ENCODE measurements around the gene CIAPIN1. TPM values are rescaled to one million over a fixed set of nuclear protein-coding genes. Genes with fewer than 3 reads are reported as not detected.

The CIAPIN1 gene
- total and polyA plus RNA-seq, 2 of the 8 experiments (the other 6 are each of a cell fraction or from before 2014, with no cell fraction given), result 76.8 to 83.6 TPM

DNA sequence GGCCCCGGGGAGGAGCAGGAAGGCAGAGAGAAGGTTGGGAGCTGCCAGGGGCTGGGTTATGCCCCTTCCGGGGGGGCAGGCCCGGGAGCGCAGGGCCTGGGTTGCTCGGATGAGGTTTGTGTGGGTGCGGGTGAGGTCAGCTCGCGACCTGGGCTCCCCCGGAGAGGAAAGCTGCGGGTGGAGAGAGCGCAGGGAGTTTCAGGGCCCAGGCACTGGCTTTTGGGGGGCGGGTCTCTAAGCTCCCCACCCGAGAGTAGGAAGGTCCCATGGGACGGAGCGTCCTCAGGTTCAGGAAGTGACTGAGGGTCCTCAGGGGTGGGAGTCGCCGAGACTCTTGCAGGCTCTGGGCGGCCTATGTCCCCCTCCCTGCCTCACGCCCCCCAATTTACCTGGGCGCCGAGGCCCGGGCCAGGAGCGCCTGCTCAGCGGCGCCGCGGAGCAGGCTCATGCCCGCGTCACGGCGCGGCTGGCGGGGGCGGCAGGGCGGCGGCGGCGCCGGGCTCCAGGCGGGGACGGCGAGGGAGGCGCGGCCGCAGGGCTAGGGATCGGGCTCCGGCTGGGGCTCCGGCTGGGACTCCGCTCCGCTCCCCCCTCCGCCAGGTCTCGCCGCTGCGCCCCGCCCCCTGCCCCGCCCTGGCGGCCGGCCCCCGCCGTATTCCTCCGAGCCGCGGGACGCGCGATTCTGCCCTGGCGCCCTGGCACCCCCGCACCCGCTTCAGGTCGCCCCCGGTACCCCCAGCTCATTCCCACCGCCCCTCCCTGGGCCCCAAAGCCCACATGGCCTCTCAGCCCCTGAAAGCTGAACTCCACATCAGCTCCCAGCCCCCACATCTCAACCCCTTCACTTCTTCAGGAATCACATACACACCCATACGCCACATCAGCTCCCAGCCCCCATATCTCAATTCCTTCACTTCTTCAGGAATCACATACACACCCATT is 39.0 kb upstream of the CIAPIN1 start, which contains the start of gene DOK4 (continued):
- TF ChIP-seq, protein P1, sequence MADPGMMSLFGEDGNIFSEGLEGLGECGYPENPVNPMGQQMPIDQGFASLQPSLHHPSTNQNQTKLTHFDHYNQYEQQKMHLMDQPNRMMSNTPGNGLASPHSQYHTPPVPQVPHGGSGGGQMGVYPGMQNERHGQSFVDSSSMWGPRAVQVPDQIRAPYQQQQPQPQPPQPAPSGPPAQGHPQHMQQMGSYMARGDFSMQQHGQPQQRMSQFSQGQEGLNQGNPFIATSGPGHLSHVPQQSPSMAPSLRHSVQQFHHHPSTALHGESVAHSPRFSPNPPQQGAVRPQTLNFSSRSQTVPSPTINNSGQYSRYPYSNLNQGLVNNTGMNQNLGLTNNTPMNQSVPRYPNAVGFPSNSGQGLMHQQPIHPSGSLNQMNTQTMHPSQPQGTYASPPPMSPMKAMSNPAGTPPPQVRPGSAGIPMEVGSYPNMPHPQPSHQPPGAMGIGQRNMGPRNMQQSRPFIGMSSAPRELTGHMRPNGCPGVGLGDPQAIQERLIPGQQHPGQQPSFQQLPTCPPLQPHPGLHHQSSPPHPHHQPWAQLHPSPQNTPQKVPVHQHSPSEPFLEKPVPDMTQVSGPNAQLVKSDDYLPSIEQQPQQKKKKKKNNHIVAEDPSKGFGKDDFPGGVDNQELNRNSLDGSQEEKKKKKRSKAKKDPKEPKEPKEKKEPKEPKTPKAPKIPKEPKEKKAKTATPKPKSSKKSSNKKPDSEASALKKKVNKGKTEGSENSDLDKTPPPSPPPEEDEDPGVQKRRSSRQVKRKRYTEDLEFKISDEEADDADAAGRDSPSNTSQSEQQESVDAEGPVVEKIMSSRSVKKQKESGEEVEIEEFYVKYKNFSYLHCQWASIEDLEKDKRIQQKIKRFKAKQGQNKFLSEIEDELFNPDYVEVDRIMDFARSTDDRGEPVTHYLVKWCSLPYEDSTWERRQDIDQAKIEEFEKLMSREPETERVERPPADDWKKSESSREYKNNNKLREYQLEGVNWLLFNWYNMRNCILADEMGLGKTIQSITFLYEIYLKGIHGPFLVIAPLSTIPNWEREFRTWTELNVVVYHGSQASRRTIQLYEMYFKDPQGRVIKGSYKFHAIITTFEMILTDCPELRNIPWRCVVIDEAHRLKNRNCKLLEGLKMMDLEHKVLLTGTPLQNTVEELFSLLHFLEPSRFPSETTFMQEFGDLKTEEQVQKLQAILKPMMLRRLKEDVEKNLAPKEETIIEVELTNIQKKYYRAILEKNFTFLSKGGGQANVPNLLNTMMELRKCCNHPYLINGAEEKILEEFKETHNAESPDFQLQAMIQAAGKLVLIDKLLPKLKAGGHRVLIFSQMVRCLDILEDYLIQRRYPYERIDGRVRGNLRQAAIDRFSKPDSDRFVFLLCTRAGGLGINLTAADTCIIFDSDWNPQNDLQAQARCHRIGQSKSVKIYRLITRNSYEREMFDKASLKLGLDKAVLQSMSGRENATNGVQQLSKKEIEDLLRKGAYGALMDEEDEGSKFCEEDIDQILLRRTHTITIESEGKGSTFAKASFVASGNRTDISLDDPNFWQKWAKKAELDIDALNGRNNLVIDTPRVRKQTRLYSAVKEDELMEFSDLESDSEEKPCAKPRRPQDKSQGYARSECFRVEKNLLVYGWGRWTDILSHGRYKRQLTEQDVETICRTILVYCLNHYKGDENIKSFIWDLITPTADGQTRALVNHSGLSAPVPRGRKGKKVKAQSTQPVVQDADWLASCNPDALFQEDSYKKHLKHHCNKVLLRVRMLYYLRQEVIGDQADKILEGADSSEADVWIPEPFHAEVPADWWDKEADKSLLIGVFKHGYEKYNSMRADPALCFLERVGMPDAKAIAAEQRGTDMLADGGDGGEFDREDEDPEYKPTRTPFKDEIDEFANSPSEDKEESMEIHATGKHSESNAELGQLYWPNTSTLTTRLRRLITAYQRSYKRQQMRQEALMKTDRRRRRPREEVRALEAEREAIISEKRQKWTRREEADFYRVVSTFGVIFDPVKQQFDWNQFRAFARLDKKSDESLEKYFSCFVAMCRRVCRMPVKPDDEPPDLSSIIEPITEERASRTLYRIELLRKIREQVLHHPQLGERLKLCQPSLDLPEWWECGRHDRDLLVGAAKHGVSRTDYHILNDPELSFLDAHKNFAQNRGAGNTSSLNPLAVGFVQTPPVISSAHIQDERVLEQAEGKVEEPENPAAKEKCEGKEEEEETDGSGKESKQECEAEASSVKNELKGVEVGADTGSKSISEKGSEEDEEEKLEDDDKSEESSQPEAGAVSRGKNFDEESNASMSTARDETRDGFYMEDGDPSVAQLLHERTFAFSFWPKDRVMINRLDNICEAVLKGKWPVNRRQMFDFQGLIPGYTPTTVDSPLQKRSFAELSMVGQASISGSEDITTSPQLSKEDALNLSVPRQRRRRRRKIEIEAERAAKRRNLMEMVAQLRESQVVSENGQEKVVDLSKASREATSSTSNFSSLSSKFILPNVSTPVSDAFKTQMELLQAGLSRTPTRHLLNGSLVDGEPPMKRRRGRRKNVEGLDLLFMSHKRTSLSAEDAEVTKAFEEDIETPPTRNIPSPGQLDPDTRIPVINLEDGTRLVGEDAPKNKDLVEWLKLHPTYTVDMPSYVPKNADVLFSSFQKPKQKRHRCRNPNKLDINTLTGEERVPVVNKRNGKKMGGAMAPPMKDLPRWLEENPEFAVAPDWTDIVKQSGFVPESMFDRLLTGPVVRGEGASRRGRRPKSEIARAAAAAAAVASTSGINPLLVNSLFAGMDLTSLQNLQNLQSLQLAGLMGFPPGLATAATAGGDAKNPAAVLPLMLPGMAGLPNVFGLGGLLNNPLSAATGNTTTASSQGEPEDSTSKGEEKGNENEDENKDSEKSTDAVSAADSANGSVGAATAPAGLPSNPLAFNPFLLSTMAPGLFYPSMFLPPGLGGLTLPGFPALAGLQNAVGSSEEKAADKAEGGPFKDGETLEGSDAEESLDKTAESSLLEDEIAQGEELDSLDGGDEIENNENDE (IDR thresholded peaks at IDR 0.05; ENCODE audit: insufficient replicate concordance, low read length), result peak; percentile 99
- TF ChIP-seq RFX5 (IDR thresholded peaks at IDR 0.05; ENCODE audit: borderline replicate concordance, low read depth, low read length) (no peak), RBBP5 (IDR thresholded peaks at IDR 0.05; ENCODE audit: borderline replicate concordance, low read depth, low read length) (no peak), SUZ12 (IDR thresholded peaks at IDR 0.05; ENCODE audit: low read length) (no peak), EGR1 (IDR thresholded peaks at IDR 0.05; ENCODE audit: borderline replicate concordance, low read depth, low read length) (peak; percentile 26; the same call in 1 of the 2 replicates), KDM4A (IDR thresholded peaks at IDR 0.05; ENCODE audit: low read depth, low read length, severe bottlenecking) (peak; percentile 74), FOSL1 (IDR thresholded peaks at IDR 0.05; ENCODE audit: insufficient read depth, low read depth, low read length) (no peak), TAF1 (IDR thresholded peaks at IDR 0.05; ENCODE audit: low read depth, low read length) (peak; percentile 46; the same call in 1 of the 2 replicates)

All from H1 (cell line).